Stimulated activated CD4-positive, alpha-beta T cell treated with anti-CD3 and anti-CD28 coated beads, Interleukin-2, amount 100 ng/mL, for 24 hours (primary cell): ENCODE data around the gene WSCD1.

Experiments
- DNase-seq, 2 donors: peaks; one replicate each; pipeline ENCODE4 v3.0.0-alpha.2; 2020

The WSCD1 gene

GRCh38 chr17:6108987-6109386 lies 38.8 kb downstream of the WSCD1 start:
- DNase-seq, result no peak

- DNase-seq, result no peak
Observed at GRCh38 chr17:6109536-6109935, 39.4 kb downstream of the WSCD1 start.

GRCh38 chr17:6110088-6110487 lies 39.9 kb downstream of the WSCD1 start:
- DNase-seq, result no peak

- DNase-seq, result no peak
Observed at GRCh38 chr17:6110592-6110991, 40.4 kb downstream of the WSCD1 start.

- no peak for DNase-seq
Observed at GRCh38 chr17:6120351-6120750, 50.2 kb downstream of the WSCD1 start.

GRCh38 chr17:6124856-6125255 lies 54.7 kb downstream of the WSCD1 start:
- DNase-seq, result no peak

- DNase-seq, result no peak
Observed at GRCh38 chr17:6126768-6127167, 56.6 kb downstream of the WSCD1 start.

- DNase-seq, result no peak
Observed at GRCh38 chr17:6134721-6135120, 64.5 kb downstream of the WSCD1 start.

GRCh38 chr17:6135236-6135635 lies 65.1 kb downstream of the WSCD1 start:
- DNase-seq, result no peak

- DNase-seq, result no peak
Observed at GRCh38 chr17:6135996-6136395, 65.8 kb downstream of the WSCD1 start.

- DNase-seq, result no peak
Observed at GRCh38 chr17:6137716-6138502, 67.7 kb downstream of the WSCD1 start.

- no peak for DNase-seq
Observed at GRCh38 chr17:6138761-6139446, 68.7 kb downstream of the WSCD1 start.

- no peak for DNase-seq
Observed at GRCh38 chr17:6139447-6139832, 69.3 kb downstream of the WSCD1 start.

GRCh38 chr17:6140188-6140587 lies 70.0 kb downstream of the WSCD1 start:
- DNase-seq, result no peak

- DNase-seq, result peak in 1 of 2 donors; percentile 2
Observed at GRCh38 chr17:6140728-6141330, 70.7 kb downstream of the WSCD1 start.

GRCh38 chr17:6142701-6143100 lies 72.5 kb downstream of the WSCD1 start:
- no peak for DNase-seq

GRCh38 chr17:6145946-6146345 lies 75.8 kb downstream of the WSCD1 start:
- no peak for DNase-seq

- DNase-seq, result no peak
Observed at GRCh38 chr17:6147042-6147441, 76.9 kb downstream of the WSCD1 start.

- no peak for DNase-seq
Observed at GRCh38 chr17:6153375-6153774, 83.2 kb downstream of the WSCD1 start.

GRCh38 chr17:6157716-6158115 lies 87.5 kb downstream of the WSCD1 start:
- DNase-seq, result no peak

- no peak for DNase-seq
Observed at GRCh38 chr17:6159541-6160231, 89.5 kb downstream of the WSCD1 start.

GRCh38 chr17:6160232-6160555 lies 90.0 kb downstream of the WSCD1 start:
- DNase-seq, result no peak
